Loucy (cell line): ENCODE data around the gene C9orf72.

Experiments used
- H2AFZ ChIP-seq: fragments of 200-600 bp; sonication (generic); 2 replicates; pipeline ENCODE4 v1.6.0; 2016; ENCODE audit warnings: antibody characterized with exemption, mild to moderate bottlenecking, low read length, moderate library complexity
- H3F3A ChIP-seq: fragments of 200-600 bp; 2 replicates; pipeline ENCODE4 v1.6.0; 2016; ENCODE audit warnings: antibody characterized with exemption, low read depth, mild to moderate bottlenecking
- H3K27me3 ChIP-seq: fragments of 200-600 bp; sonication (generic); 2 replicates; pipeline ENCODE4 v1.6.1; 2014; ENCODE audit warnings: low read length, mild to moderate bottlenecking; ENCODE audit not compliant: insufficient read depth, poor library complexity, severe bottlenecking
- H3K36me3 ChIP-seq: fragments of 200-600 bp; sonication (generic); 2 replicates; pipeline ENCODE4 v1.6.1; 2016; ENCODE audit warnings: low read length; ENCODE audit not compliant: insufficient read depth
- H3K4me1 ChIP-seq: fragments of 200-600 bp; sonication (generic); 2 replicates; pipeline ENCODE4 v1.5.1; 2014; ENCODE audit warnings: low read length, mild to moderate bottlenecking; ENCODE audit not compliant: insufficient read depth, poor library complexity, severe bottlenecking
- H3K4me2 ChIP-seq: fragments of 200-600 bp; sonication (generic); 2 replicates; pipeline ENCODE4 v1.6.0; 2014; ENCODE audit warnings: antibody characterized with exemption, low read length, low read depth, mild to moderate bottlenecking; ENCODE audit not compliant: poor library complexity, severe bottlenecking
- H3K4me3 ChIP-seq: fragments of 200-600 bp; sonication (generic); 2 replicates; pipeline ENCODE4 v1.5.1; 2014; ENCODE audit warnings: low read length, mild to moderate bottlenecking, mixed read lengths; ENCODE audit not compliant: poor library complexity, severe bottlenecking
- H3K79me2 ChIP-seq: fragments of 200-600 bp; sonication (generic); 2 replicates; pipeline ENCODE4 v1.6.1; 2014; ENCODE audit warnings: low read length; ENCODE audit not compliant: insufficient read depth
- H3K9ac ChIP-seq: fragments of 200-600 bp; sonication (generic); 2 replicates; pipeline ENCODE4 v1.6.0; 2014; ENCODE audit warnings: mild to moderate bottlenecking, low read depth, low read length, moderate library complexity; ENCODE audit not compliant: poor library complexity, severe bottlenecking
- H3K9me2 ChIP-seq: fragments of 200-600 bp; sonication (generic); replicated peaks from 2 replicates; pipeline ENCODE4 v1.6.1; 2016; ENCODE audit warnings: low read depth, low read length, mixed read lengths
- H3K9me3 ChIP-seq: fragments of 200-600 bp; sonication (generic); 2 replicates; pipeline ENCODE4 v1.6.1; 2014; ENCODE audit warnings: mild to moderate bottlenecking, antibody characterized with exemption, low read length, low read depth; ENCODE audit not compliant: insufficient read depth
- H4K20me1 ChIP-seq: fragments of 200-600 bp; sonication (generic); 2 replicates; pipeline ENCODE4 v1.6.0; 2014; ENCODE audit warnings: antibody characterized with exemption, low read length, mild to moderate bottlenecking; ENCODE audit not compliant: insufficient read depth, poor library complexity, severe bottlenecking
- CTCF ChIP-seq: fragments of 200-600 bp; sonication (generic); conservative IDR thresholded peaks from 2 replicates; pipeline ENCODE4 v1.5.1; 2014; ENCODE audit warnings: mild to moderate bottlenecking, antibody characterized with exemption, low read length
- EZH2phosphoT487 ChIP-seq: fragments of 200-600 bp; IDR thresholded peaks from 2 replicates; pipeline ENCODE4 v1.6.1; 2018; ENCODE audit warnings: antibody characterized with exemption, mild to moderate bottlenecking, moderate library complexity, borderline replicate concordance

C9orf72 gene

DNA sequence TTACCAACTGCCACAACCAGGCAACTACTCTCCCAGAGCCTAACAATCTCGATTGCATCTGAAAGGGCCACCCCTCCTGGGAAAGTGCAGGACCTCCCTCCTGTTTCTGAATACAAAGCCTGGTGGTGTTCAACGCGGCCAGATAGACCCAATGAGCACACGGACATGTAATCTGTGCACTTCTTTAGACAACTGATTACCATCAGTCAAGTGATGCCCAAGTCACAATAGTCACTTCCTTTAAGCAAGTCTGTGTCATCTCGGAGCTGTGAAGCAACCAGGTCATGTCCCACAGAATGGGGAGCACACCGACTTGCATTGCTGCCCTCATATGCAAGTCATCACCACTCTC is 739 bp downstream of the C9orf72 start:
- no peaks in the 10 kb centered on the region for H3K36me3 ChIP-seq
- peaks cover 4% of the 10 kb centered on the region for H3K79me2 ChIP-seq
- H3K9me3 ChIP-seq: no peaks in the 10 kb centered on the region
- H3F3A ChIP-seq: no peaks in the 10 kb centered on the region
- peak overlapping the region; percentile 72 for H3K4me2 ChIP-seq
- H4K20me1 ChIP-seq: no peaks in the 10 kb centered on the region
- peak overlapping the region; percentile 98 for H2AFZ ChIP-seq
- H3K4me3 ChIP-seq: peak overlapping the region; percentile 83
- no peaks in the 10 kb centered on the region for H3K27me3 ChIP-seq
- peaks cover 15% of the 10 kb centered on the region for H3K4me1 ChIP-seq
- TF ChIP-seq CTCF (no peak), EZH2phosphoT487 (no peak)
- H3K9ac ChIP-seq: peak overlapping the region; percentile 79
- H3K9me2 ChIP-seq: no peaks in the 10 kb centered on the region

DNA sequence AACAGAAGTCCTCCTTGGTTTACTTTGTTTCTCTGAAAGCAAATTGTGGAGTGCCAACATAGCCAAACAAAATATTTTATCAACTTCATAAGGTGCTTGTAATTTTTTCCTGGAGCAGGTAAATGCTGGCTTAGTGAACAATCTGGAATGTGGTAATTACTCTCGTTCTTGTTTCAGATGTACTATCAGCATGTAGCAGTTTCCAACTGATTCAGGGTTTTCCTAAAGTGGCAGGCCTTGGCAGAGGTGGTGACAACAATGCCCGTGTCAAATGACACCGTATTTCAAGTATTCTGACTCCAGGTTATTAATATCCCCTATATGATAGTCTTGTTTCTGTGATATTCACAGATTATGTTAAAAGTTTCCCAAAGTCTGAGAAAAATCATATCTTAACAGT is 1.2 kb downstream of the C9orf72 start:
- H3K9me3 ChIP-seq: no peaks in the 10 kb centered on the region
- no peaks in the 10 kb centered on the region for H3K27me3 ChIP-seq
- peak overlapping the region; percentile 83 for H3K4me3 ChIP-seq
- no peak overlapping the region for H3K9ac ChIP-seq
- no peak overlapping the region for H2AFZ ChIP-seq
- H3K4me1 ChIP-seq: peaks cover 15% of the 10 kb centered on the region
- TF ChIP-seq CTCF (no peak), EZH2phosphoT487 (no peak)
- H3K79me2 ChIP-seq: peaks cover 4% of the 10 kb centered on the region
- no peaks in the 10 kb centered on the region for H3K36me3 ChIP-seq
- H3K4me2 ChIP-seq: peak overlapping the region; percentile 72
- no peaks in the 10 kb centered on the region for H3K9me2 ChIP-seq
- no peaks in the 10 kb centered on the region for H3F3A ChIP-seq
- H4K20me1 ChIP-seq: no peaks in the 10 kb centered on the region

DNA sequence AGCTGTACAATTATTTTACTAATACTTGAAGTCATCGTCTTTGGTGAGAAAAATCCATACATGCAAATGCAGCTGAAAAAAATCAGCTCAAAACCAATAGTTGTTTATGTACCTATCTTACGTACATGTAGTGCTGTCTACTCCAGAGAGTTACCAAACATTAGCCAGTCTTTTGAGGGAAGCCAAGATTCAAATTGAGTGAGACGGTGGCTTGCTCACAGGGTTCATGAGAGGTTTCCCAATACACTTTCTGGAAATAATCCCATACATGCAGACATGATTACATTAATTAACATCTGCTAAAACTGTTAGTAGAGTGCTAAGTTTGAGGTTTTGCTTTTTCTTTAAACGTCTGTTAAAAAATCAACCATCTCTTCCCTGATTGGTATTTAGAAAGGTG is 2.3 kb downstream of the C9orf72 start:
- H3K4me3 ChIP-seq: no peak overlapping the region

More for the DNA sequence above, 2.3 kb downstream of the C9orf72 start:
- Histone ChIP-seq H3K9me3 (no peaks in the 10 kb centered on the region), H3K79me2 (peaks cover 4% of the 10 kb centered on the region), H3K9ac (no peak overlapping the region), H3K4me2 (no peak overlapping the region), H3K27me3 (no peaks in the 10 kb centered on the region), H2AFZ (no peak overlapping the region), H3K4me1 (peaks cover 15% of the 10 kb centered on the region), H3K36me3 (no peaks in the 10 kb centered on the region), H4K20me1 (no peaks in the 10 kb centered on the region), H3K9me2 (no peaks in the 10 kb centered on the region), H3F3A (no peaks in the 10 kb centered on the region)
- TF ChIP-seq EZH2phosphoT487: no peak
- TF ChIP-seq CTCF: no peak
